GM12873 (cell line): ENCODE measurements around the gene COL1A1.

Source experiments
- TF ChIP-seq, protein P1 (sequence below): IDR thresholded peaks from 2 replicates; pipeline ENCODE4 v1.5.1; 2012; ENCODE audit warnings: low read depth, mild to moderate bottlenecking, moderate library complexity, low read length, control low read depth; ENCODE audit not compliant: insufficient read depth; ENCODE audit errors: missing control alignments

The COL1A1 gene

DNA sequence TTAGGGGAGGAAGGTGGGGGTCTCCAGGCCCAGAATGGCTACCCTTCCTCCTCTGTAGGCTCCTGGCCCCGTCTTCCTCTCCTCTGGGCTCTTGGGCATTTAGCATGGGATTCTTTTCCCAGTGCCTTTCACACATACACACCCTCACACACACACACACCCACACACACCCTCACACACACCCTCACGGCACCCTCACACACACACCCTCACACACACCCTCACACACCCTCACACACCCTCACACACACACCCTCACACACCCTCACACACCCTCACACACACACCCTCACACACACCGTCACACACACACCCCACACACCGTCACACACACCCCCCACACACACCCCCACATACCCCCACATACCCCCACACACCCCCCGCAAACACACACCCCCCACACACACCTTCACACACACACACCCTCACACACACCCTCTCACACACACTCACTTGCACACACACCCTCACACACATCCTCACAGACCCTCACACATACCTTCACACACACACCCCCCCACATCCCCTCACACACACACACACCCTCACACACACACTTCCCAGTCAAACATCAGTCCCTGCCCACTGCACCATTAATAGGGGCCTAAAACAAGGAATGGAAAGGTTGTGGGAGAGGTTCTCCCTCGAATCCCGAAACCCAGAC is 34.8 kb downstream of the COL1A1 start:
- TF ChIP-seq, protein P1, sequence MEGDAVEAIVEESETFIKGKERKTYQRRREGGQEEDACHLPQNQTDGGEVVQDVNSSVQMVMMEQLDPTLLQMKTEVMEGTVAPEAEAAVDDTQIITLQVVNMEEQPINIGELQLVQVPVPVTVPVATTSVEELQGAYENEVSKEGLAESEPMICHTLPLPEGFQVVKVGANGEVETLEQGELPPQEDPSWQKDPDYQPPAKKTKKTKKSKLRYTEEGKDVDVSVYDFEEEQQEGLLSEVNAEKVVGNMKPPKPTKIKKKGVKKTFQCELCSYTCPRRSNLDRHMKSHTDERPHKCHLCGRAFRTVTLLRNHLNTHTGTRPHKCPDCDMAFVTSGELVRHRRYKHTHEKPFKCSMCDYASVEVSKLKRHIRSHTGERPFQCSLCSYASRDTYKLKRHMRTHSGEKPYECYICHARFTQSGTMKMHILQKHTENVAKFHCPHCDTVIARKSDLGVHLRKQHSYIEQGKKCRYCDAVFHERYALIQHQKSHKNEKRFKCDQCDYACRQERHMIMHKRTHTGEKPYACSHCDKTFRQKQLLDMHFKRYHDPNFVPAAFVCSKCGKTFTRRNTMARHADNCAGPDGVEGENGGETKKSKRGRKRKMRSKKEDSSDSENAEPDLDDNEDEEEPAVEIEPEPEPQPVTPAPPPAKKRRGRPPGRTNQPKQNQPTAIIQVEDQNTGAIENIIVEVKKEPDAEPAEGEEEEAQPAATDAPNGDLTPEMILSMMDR: no peak

DNA sequence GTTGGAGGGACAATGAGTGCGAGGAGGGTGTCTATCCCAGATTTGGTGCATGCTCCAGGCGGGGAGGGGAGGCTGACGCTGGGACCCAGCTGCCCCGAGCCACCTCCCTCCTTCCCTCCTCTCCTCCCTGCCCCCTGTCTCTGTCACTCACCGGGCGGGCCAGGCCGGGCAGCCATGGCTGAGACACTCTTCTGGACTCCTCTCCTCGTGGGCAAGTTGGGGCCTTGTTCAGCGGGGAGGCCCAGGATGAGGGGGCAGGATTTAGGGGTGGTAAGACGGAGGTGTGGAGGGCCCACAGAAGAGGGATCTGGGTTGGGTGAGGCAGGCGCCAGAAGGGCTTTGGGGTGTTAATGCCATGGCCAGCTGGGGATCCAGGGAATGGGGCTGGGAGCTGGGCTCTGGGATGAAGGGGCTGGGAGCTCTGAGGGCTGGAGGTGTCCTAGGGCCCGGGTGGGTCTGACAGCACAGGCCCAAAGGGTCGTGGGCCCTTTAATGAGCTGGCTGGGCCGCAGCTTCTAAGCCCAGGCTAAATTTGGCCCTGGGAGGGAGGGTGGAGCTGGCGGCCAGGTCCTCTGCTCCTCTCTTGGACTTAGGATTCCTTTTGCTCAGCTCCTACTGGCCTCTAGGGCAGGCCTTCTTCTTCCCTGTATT is 35.4 kb downstream of the COL1A1 start, which contains the start of gene SGCA:
Gene SGCA, plus strand, starts transcription at position 139 of the 651 bp plus-strand sequence. Its CDS starts 36 bp downstream, at position 175.
- TF ChIP-seq, protein P1: no peak

DNA sequence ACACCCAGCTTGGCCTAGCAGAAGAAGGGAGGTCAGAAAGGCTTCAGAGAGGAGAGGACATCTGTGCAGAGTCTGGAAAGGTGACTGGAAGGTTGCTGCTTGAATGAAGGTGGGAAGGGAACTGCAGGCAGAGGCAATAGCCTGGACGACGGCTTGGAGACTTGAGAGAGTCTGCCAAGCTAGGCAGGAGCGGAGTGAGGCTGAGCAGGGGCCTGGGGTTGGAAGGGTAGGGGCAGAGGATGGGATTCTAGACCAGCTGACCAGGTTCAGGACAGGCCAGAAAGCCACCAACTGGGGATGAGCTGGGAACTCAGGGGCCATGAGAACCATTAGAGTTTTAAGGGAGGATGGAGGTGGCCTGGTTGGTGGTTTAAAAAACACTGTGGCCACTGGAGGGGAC is 36.0 kb downstream of the COL1A1 start:
- TF ChIP-seq, protein P1: no peak

DNA sequence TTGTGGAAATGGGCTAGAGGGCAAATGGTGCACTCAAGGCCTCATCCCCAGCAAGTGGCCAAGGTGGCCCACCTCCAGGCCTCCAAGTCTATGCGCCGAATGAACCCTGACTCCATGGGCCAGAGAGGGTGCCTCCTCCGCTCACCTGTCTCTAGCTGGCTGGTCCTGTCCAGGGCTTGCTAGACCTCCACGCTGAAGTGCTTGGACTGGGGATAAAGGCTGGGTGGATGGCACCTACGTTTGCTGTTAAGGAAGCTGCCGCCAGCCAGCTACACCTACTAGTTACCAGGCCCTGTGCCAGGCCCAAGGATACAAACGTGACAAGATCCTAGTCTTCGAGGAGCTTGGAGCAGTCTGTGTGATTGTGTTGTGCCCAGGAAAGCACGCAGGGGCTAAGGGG is 36.4 kb downstream of the COL1A1 start:
- TF ChIP-seq, protein P1: no peak

DNA sequence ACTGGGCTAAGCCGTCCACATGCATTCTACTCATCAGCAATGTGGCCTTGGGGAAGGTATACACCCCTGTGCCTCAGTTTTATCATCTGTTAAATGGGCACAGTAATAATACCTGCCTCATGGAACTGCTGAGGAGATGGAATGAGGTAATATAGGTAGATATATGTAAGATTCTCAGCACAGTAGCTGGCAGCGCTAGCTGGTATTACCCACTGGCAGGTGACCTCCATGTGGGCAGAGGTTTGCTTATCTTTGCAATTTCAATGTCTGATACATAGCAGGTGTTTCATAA is 36.8 kb downstream of the COL1A1 start:
- TF ChIP-seq, protein P1: no peak

DNA sequence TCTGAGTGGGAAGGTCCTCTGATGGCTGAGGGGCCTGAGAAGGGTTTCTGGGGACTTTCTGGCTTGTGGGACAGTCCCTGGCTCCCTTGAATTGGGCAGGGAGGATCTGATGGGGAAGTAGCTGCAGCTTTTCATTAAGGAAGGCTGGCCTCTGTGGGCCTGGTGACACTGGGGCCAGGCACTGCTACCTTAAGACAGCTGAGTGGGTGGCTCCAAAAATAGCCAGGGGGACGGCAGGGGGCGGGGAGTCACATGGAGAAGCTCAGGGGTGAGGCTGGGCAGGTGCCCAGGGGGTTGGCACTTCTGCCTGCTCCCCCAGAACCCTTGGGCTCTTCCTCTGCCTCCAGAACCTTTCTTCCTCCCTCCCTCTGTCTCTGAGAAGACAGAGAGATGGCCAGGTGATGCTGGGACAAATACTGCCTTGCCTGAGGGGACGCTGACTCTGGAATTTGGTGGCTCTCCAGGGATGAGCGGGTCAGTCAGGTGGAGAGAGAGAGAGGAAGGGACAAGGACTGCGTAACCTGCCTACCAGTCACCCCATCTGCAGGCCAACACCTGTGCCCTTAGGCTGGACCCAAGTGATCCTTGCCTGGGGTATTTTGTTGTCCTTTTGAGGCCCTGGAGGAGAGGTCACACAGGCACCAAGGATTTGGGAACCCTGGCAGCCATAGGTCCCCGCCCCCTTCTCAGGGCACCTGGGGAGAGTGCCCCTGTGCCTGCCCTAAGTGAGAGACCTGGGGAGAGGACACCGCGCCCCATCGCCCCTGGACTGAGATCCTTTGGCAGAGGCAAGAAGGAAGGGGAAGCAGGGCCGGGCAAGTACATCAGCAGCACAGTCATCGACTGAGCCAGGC is 37.4 kb downstream of the COL1A1 start:
- TF ChIP-seq, protein P1: no peak
